Stimulated activated CD4-positive, alpha-beta T cell treated with anti-CD3 and anti-CD28 coated beads, TNF-alpha, amount 100 ng/mL, for 24 hours (primary cell): ENCODE data around the gene SDHAF2.
"Not testable (repeated sequence)": the region's sequence is repeated elsewhere in the genome, so short reads cannot be mapped to it uniquely, and the experiment has no call there.

ENCODE experiments used
- DNase-seq, 3 experiments: peaks; one replicate each; pipeline ENCODE4 v3.0.0-alpha.2; 2020; ENCODE audit warnings: low read depth in 3 of 3

SDHAF2 gene

GRCh38 chr11:61476371-61476770 is 46.4 kb downstream of the SDHAF2 start:
- DNase-seq = no peak

DNA sequence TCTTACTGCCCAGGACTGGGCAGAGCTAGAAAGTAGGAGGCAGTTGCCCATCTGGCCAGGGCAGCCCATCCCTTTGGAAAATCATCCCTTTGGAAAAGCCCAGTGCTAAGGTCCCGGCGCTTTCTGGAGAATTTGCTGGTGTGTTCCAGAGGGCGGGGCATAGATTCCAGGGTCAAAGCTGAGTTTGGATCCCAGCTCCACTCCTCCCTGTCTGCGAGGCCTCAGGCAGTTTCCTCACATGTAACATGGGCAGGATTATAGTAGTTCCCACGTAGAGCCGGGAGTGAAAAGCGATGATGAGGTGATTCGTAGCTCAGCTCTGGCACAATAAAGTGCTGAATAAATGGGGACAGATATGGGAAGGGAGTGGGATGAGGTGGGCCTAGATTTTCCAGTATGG is 47.2 kb downstream of the SDHAF2 start:
- DNase-seq = no peak

DNA sequence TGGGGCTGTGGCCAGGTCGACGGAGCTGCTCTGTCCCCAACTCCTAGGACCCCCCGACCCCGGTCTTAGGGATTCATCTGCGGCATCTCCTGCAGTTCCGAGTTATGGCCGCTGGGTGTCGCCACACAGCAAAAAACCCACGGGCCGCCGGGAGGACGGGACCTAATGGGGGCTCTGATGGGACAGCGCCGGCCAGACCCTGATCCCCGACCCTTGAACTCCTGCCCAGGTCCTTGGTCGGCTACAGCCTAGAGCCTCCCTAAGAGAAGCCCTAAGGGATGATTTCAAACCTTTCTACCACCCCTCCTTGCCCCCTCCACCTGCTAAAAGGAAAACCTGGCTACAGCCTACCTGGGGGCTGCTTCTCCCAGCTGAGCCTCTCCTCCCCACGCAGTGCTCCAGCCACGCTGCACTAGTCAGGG is 47.8 kb downstream of the SDHAF2 start:
- peak; percentile 27 to 47 (median 27) for DNase-seq

DNA sequence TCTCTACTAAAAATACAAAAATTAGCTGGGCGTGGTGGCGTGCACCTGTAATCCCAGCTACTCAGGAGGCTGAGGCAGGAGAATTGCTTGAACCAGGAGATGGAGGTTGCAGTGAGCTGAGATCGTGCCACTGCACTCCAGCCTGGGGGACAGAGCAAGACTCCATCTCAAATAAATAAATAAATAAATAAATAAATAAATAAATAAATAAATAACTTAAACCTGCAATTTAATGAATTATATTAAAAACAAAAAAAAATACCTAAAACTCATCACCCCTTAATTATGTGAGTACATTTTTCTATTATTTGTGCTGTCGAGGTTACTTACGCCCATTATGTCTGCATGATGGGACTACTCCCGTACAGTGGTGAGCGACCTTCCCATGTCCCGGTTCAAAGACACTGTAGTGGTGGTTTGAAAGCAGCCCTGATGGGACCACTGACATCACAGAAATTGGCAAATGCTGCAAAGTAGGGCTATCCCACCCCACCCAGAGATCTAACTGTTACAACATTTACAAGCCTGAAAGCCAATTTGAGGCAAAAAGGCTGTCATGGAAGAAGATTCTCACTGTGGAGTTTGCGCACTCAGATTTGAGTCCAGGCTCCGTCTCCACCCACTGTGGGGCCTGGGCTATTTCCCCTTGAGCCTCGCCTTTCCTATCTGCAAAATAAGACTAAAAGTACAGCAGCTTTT is 49.6 kb downstream of the SDHAF2 start:
- not testable (repeated sequence) for DNase-seq

GRCh38 chr11:61480261-61480993 is 50.5 kb downstream of the SDHAF2 start:
- DNase-seq = no peak

DNA sequence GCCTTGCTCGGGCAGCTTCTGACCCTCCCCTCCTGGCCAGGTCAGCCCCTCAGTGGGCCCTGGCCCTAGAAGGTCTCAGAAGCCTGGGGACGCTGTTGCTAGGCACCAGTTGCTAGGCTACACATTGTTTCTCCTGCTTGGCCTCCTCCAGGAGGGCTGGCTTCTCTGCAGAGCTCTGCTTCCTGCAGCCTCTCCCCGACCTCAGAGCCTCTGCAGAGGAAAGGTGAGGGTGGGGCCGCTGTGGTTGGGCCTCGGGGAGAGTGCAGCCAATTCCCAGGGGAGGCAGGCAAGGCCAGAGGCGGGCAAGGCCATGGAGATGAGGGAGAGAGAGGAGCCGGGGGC is 51.0 kb downstream of the SDHAF2 start:
- DNase-seq = no peak

GRCh38 chr11:61481806-61482205 is 51.9 kb downstream of the SDHAF2 start:
- DNase-seq = no peak

GRCh38 chr11:61482513-61482912 is 52.6 kb downstream of the SDHAF2 start:
- DNase-seq = peak in 1 of 3 experiments; percentile 30

- DNase-seq = no peak
These were observed 54.6 kb downstream of the SDHAF2 start for GRCh38 chr11:61484541-61484940.

DNA sequence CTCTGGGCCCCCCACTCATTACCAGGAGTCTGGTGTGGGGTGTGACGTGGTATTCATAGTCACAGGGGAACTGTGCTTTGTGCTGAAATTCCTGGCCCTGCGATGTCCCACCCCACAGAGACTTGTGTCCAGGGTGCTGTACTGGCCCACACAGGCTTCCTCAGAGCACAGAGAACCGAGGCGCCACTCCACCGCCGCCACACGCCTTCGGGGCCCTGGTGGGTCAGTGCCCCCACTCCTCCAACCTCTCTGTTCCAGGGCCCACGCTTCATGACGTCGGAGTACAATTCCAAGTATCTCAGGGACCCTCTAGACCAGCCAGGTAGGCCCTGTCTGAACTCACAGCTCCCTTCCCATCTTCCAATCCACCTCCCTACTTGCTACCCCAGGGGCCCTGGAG is 55.2 kb downstream of the SDHAF2 start:
- no peak for DNase-seq

DNA sequence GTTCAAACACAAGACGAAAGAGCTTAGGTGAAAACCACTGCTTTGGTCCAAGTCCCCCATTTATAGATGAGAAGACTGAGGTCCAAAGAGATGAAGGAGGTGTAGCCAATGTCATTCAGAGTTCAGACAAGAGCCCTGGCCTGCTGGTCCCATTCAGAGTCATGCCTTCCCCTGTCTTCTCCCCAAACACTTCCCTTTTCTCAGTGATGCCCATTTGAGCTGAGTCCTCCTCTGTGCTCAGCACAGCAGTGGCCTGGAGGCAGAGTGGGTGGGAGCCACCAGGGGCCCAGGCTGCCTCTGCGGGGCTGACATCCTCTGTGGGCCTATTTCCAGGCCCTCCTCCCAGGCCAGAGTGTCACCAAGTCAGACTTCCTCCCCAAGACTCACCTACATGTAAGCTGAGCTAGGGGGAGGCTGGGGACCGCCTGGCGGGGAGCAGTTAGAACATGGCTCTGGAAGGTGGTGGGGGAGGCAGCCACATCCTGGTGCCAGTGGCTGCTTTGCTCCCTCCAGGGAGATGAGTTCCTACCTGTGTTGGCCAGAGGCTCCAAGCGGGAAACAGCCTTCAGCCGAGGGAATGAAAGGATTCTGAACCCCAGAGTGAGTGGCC is 56.2 kb downstream of the SDHAF2 start:
- DNase-seq = no peak

DNA sequence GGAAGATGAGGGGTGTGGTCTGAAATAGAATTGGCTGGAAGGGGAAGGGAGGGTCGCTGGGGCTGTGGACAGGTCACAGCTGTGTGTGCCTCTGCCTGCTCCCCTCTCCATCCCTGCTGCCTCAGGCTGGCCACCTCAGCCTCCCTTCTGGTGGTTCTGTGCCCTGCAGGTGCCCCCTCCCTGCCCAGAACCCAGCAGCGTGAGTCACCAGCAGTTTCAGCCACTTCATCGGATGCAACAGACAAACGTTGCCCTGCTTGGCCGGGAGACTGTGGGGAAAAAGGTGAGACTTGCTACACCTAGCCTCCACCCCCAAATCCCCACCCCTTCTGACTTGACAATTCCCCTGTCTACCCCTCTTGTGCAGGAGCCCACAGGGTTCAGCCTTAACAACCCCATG is 56.9 kb downstream of the SDHAF2 start:
- DNase-seq = no peak

DNA sequence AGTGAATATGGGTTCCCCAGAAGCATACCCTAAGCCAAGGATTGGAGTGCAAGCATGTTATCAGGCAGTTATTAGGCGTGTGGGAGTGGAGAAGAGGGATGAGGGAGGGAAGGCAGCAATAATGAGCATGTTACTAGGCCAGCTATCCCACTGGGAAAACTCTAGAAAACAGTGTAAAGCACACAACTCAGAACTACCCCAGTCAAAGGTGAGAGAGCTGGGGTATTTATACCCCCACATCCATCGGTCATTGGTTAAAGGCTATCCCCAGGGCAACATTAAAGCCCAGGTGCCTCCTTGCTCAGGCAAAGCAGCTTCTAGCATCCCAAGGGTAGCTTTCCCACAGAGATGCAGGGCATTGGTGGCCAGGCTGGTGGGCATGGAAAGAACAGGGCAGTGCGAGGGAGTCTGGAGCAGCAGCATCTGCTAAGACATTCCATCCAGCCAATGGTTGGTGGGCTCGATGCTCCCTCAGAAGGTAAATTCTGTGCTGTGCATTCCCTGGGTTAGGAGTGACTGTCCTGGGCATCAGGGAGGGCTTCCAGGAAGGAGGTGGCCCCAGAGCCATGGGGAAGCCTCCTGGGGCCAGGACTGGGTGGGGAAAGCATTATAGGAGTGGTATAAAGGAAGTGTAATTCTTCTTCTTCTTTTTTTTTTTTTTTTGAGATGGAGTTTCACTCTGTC is 57.6 kb downstream of the SDHAF2 start:
- no peak for DNase-seq

GRCh38 chr11:61488651-61489291 is 58.8 kb downstream of the SDHAF2 start:
- DNase-seq = no peak

GRCh38 chr11:61489833-61490721 is 60.2 kb downstream of the SDHAF2 start:
- DNase-seq = no peak

DNA sequence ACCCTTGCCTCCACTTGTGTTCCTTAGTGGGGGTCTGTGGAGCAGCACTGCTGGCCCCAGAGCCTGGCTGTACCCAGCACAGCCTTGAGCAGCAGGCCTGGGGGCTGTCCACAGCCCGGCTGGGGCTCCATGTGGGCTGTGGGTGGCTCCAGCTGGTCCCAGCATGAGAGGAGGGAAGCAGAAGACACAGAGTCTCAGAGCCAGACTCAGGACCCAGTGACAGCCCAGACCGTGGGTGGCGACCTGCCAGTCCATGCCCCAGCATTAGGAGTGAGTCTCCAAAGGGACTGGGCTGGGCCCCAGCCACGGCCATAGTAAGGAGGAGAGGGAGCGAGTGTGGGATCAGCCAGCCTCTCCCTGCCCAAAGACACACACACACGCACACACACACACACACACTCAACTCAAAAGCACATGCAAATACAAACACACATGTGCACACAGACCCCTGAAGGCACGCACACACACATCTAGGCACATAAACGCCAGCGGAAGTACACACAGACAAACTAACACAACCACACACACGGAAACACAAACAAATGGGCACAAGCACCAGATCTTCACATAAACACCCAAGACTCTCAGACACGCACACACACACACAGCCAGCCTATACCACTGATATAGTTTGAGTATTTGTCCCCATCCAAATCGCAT is 61.9 kb downstream of the SDHAF2 start:
- DNase-seq = no peak

- no peak for DNase-seq
These were observed 64.5 kb downstream of the SDHAF2 start for GRCh38 chr11:61494381-61494961.

- DNase-seq = no peak
These were observed 66.1 kb downstream of the SDHAF2 start for GRCh38 chr11:61495801-61496601.
